Heart right ventricle (tissue), 16 donors: ENCODE results near the gene DRG2. TPM values are rescaled to one million over a fixed set of nuclear protein-coding genes. Genes with fewer than 3 reads are reported as not detected.

ENCODE experiments used
- ATAC-seq, 8 donors: fragments of 200-7000 bp; cut with Tn5 transposase; one replicate each; pipeline ENCODE4 v1.9.1; 2020; ENCODE audit warnings: mild to moderate bottlenecking in 8 of 8, moderate library complexity in 8 of 8, moderate number of reproducible peaks in 1 of 8
- DNase-seq, 2 donors: peaks; one replicate each; pipeline ENCODE4 v3.0.0-alpha.2; 2020
- H3K27ac ChIP-seq, 10 donors: fragments of 200-600 bp; sonication (generic) in 2 of 10; one replicate each; pipeline versions ENCODE4 v1.5.0 to v1.8.0; 2020 to 2022; ENCODE audit warnings: mild to moderate bottlenecking in 3 of 10
- H3K27me3 ChIP-seq, 7 donors: fragments of 200-600 bp; one replicate each; pipeline ENCODE4 v1.8.0; 2021 to 2022; ENCODE audit warnings: mild to moderate bottlenecking in 2 of 7
- H3K36me3 ChIP-seq, 9 donors: fragments of 200-600 bp; sonication (generic) in 1 of 9; one replicate each; pipeline versions ENCODE4 v1.5.0 to v1.8.0; 2020 to 2022; ENCODE audit warnings: mild to moderate bottlenecking in 2 of 9
- H3K4me1 ChIP-seq, 9 donors: fragments of 200-600 bp; sonication (generic) in 1 of 9; one replicate each; pipeline versions ENCODE4 v1.5.0 to v1.8.0; 2020 to 2022; ENCODE audit warnings: mild to moderate bottlenecking in 4 of 9
- H3K4me3 ChIP-seq, 10 donors: fragments of 200-600 bp; sonication (generic) in 2 of 10; one replicate each; pipeline versions ENCODE4 v1.5.0 to v1.8.0; 2020 to 2022; ENCODE audit warnings: mild to moderate bottlenecking in 7 of 10, moderate library complexity in 2 of 10
- H3K9me3 ChIP-seq, 11 donors: fragments of 200-600 bp in 10 of 11; sonication (generic) in 2 of 11; one replicate each; pipeline versions ENCODE4 v1.5.0 to v1.8.0; 2013 to 2022; ENCODE audit warnings: mild to moderate bottlenecking in 2 of 11, control low read depth in 1 of 11, moderate library complexity in 1 of 11
- WGBS, 2 donors: extraction: QIAGEN DNeasy Blood & Tissue Kit; methylation state at CpG; one replicate each; pipeline ENCODE4 v1.1.7; 2013; ENCODE audit warnings: inconsistent platforms in 1 of 2; 5-methylcytosine and 5-hydroxymethylcytosine counted together
- intact Hi-C, 10 donors: fragments of 100-400 bp; cut with DNase I; formaldehyde crosslinking; loops; one replicate each; pipeline versions ENCODE4 v1.11.1 to v1.14.2; 2022
- polyA plus RNA-seq, 2 donors: library from polyadenylated mRNA; stranded (reverse); fragments of 200-250 nt; gene quantifications; one replicate each; pipeline ENCODE4 v1.2.3, GENCODE V29; 2013
- total RNA-seq, 10 donors: library from RNA; stranded (reverse); fragmentation: NEBNext Ultra II Directional in 3 of 10; extraction: Animal tissue kit (Norgen Biotek cat#: 25700) in 3 of 10; gene quantifications; one replicate each; pipeline versions ENCODE4 v1.2.1 to v1.2.4, GENCODE V29; 2021 to 2023
- TF ChIP-seq, protein P1 (sequence below), 9 donors: fragments of 200-600 bp; sonication (generic) in 2 of 9; IDR thresholded peaks; one replicate each; pipeline versions ENCODE4 v1.5.0 to v1.8.0; 2021 to 2022; ENCODE audit warnings: antibody characterized with exemption in 9 of 9, mild to moderate bottlenecking in 5 of 9, moderate library complexity in 1 of 9
- donor health status: Arrhythmogenic right ventricular cardiomyopathy.
- donor health status: ischemic (EF 13 %, LVEDD 7.1; RV severe dilation, severe dysfunction).
- donor health status: healthy with polysubstance abuse.
- donor health status: DM: no; HTN: yes; CAD: no.
- donor health status: DM: no; HTN: no; CAD: no.
- donor health status: ischemic (EF 25% LVEDD 6.9; RV normal size, moderate dysfunction).
- donor health status: ischemic (EF 25% LVEDD 5.7; RV mildly dilated, moderate dysfunction).
- donor health status: healthy.
- donor health status: DM: yes; HTN: yes; CAD: no.
- donor health status: Ischemic cardiomyopathy.
- donor health status: ischemic (EF 35%, LVEDD 5.7; RV mildly dilated, moderate dysfunction).
- donor health status: nonischemic (EF 11% LVEDD 7.7; RV severe dilation, severe dysfunction).
- donor health status: DM: yes; HTN: yes; CAD: no.
- donor health status: PGD.
- donor health status: ischemic (EF 29% LVEDD 5.4; RV normal size, mild dysfunction).
- donor health status: nonischemic (EF 23%, LVEDD 6.1; RV moderate dilation, normal function).

The DRG2 gene
- total and polyA plus RNA-seq, 12 donors = 18.1 to 44.3 (median 21.2) TPM

DNA sequence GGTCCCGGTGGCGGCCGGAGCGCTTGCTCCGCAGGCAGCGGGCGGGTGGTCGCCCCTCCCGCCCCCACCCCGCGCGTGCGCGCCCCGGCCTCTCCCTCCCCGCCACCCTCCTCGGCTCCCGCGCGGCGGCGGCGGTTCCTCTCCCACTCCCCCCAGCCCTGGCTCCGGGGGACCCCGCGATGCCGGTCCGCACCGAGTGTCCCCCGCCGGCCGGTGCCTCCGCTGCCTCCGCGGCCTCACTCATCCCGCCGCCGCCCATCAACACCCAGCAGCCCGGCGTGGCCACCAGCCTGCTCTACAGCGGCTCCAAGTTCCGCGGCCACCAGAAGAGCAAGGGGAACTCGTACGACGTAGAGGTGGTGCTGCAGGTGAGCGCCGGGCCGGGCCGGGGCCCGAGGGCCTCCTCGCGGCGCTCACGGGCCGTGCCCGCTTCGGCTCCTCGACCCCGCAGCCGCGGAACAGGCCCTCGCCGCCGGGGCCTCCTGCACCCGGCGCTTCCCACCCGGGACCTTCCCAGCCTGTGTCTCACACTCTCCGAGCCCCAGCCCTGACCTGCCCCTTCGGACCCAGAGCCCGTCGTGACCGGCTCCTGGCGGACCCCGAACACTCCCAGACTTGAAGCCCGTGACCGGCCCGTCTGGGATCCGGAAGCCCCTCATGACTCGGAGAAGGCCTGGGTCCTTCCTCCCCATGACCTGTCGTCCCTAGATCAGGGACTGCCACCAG lies 48.0 kb upstream of the DRG2 start:
- Histone ChIP-seq H3K9me3 (no peaks in the 10 kb centered on the region), H3K27me3 (no peaks in the 10 kb centered on the region), H3K36me3 (peaks cover 0 to 2% (median 0%) of the 10 kb centered on the region in 9 donors), H3K27ac (peak overlapping the region; percentile 12 to 89 (median 84)), H3K4me1 (peaks cover 9 to 60% (median 50%) of the 10 kb centered on the region in 9 donors), H3K4me3 (peak overlapping the region; percentile 65 to 98 (median 86))
- DNase-seq (peak in 1 of 2 donors; percentile 30), ATAC-seq (peak in 7 of 8 donors; percentile 44 to 72 (median 58))
- intact Hi-C loops = loop anchor here in 9 of 10 donors (5.0 to 10.0 kb wide), 11 partner anchors 47 to 357 kb away; partner anchors contain the start of genes RAI1 (in 4 of the 9), DRC3 (in 3 of the 9) and TOM1L2 (in 3 of the 9)
- TF ChIP-seq, protein P1, sequence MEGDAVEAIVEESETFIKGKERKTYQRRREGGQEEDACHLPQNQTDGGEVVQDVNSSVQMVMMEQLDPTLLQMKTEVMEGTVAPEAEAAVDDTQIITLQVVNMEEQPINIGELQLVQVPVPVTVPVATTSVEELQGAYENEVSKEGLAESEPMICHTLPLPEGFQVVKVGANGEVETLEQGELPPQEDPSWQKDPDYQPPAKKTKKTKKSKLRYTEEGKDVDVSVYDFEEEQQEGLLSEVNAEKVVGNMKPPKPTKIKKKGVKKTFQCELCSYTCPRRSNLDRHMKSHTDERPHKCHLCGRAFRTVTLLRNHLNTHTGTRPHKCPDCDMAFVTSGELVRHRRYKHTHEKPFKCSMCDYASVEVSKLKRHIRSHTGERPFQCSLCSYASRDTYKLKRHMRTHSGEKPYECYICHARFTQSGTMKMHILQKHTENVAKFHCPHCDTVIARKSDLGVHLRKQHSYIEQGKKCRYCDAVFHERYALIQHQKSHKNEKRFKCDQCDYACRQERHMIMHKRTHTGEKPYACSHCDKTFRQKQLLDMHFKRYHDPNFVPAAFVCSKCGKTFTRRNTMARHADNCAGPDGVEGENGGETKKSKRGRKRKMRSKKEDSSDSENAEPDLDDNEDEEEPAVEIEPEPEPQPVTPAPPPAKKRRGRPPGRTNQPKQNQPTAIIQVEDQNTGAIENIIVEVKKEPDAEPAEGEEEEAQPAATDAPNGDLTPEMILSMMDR (IDR thresholded peaks at IDR 0.05) = peak in 2 of 9 donors; percentile 5 to 10
- 0 to 1% methylated on average over 75 to 81 of the region's 81 CpGs for WGBS, 2 donors

DNA sequence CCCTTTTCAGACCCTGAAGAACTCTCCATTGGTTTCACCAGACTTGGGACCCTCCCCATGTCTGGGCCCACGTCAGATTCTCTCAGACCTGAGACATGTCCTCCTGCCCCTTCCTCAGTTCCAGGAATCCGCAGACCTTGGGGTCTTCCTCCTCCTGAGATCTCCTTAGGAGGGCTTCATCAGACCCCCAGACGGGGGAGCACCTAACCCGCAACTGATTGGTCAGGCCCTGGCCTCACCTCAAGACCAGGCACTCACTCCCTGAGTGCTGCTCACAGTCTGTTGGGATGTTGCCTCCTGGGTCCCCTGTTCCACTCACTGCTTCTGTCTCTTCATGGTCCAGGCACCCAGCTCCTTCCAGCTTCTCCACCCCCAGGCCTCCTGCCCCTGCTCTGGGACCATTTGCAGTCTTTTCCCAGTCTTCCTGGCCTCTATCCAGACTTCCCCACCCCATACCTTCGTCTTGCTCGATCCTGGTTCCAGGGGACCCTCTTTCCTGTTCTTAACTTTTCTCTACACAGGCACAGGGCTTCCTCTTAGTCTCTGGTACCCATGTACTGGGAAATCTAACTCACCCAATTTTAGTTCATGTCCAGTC lies 47.4 kb upstream of the DRG2 start:
- no peak for DNase-seq
- TF ChIP-seq, protein P1 (IDR thresholded peaks at IDR 0.05) = no peak
- intact Hi-C loops = no loop called here
- Histone ChIP-seq H3K27me3 (no peaks in the 10 kb centered on the region), H3K27ac (peak overlapping the region in 9 of 10 donors; percentile 61 to 89 (median 85)), H3K9me3 (no peaks in the 10 kb centered on the region), H3K4me3 (peak overlapping the region; percentile 65 to 98 (median 86)), H3K4me1 (peaks cover 9 to 60% (median 50%) of the 10 kb centered on the region in 9 donors), H3K36me3 (peaks cover 0 to 8% (median 0%) of the 10 kb centered on the region in 9 donors)
- WGBS, 2 donors = 30% methylated on average over 6 of the region's 6 CpGs
- no peak for ATAC-seq

DNA sequence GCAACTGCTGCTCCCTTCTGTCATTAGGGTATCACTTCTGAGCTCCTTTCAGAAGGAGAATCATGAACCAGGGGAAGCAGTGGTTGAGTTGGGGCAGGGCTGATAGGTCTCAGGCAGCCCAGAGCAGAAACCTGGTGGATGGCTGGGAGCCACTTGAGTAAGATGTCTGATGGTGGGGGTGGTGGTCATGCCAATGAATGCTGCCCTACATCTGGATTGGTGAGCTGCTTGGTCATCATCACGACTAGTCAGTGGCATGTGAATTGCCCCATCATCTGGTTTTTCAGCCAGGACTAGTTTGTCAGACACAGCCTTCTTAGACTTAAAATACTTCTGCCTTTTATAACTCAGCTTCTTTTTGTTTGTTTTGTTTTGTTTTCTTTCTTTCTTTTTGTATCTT lies 46.0 kb upstream of the DRG2 start:
- Histone ChIP-seq H3K27ac (no peak overlapping the region), H3K27me3 (no peaks in the 10 kb centered on the region), H3K9me3 (no peaks in the 10 kb centered on the region), H3K4me1 (peaks cover 9 to 58% (median 47%) of the 10 kb centered on the region in 9 donors), H3K36me3 (peaks cover 0 to 22% (median 6%) of the 10 kb centered on the region in 9 donors), H3K4me3 (no peak overlapping the region)
- TF ChIP-seq, protein P1 (IDR thresholded peaks at IDR 0.05) = no peak
- intact Hi-C loops = no loop called here
- DNase-seq (no peak), ATAC-seq (no peak)
- WGBS, 2 donors = 47 to 63% methylated on average over 1 of the region's 1 CpG

DNA sequence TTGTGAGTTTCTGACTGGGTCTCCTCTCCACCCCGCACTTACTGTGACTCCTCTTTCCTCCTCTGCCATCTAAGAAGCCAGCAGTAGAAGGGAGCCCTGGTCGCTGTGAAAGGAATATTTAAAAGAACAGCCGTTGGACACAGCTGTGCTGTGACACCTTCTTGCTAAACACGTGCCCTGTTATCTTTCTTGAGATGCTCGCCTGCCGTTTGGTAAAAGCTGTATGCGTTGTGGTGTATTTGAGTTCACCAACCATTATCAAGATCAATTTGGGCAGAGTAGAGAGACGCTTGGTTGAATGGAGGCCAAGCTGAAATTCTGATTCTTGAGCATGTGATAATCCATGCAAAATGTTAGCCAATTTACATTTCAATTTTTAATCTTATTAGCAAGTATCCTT lies 44.8 kb upstream of the DRG2 start:
- peaks cover 9 to 47% (median 35%) of the 10 kb centered on the region in 9 donors for H3K4me1 ChIP-seq
- H3K27me3 ChIP-seq = no peaks in the 10 kb centered on the region
- intact Hi-C loops = no loop called here
- 65 to 68% methylated on average over 8 of the region's 8 CpGs for WGBS, 2 donors
- H3K36me3 ChIP-seq = peaks cover 0 to 32% (median 12%) of the 10 kb centered on the region in 9 donors
- no peak for DNase-seq
- ATAC-seq = no peak
- no peaks in the 10 kb centered on the region for H3K9me3 ChIP-seq
- TF ChIP-seq, protein P1 (IDR thresholded peaks at IDR 0.05) = no peak
- no peak overlapping the region for H3K4me3 ChIP-seq
- H3K27ac ChIP-seq = no peak overlapping the region
